Nucleus accumbens (tissue), 56 donors: ENCODE measurements around the gene MRPS31.
"Not testable (repeated sequence)": the region's sequence is repeated elsewhere in the genome, so short reads cannot be mapped to it uniquely, and the experiment has no call there.

Source experiments
- DNase-seq, 56 donors: peaks; one replicate each; lab custom pipeline; 2025; lab: John Stamatoyannopoulos, UW

Gene MRPS31

GRCh38 chr13:40764587-40765403 lies 6.2 kb downstream of the MRPS31 start:
- peak in 1 of 56 donors; percentile 5 for DNase-seq

GRCh38 chr13:40762849-40763248 lies 8.1 kb downstream of the MRPS31 start:
- DNase-seq, result no peak

- DNase-seq, result no peak
Observed at GRCh38 chr13:40758811-40759210, 12.2 kb downstream of the MRPS31 start.

- DNase-seq, result no peak
Observed at GRCh38 chr13:40756042-40756441, 14.9 kb downstream of the MRPS31 start.

GRCh38 chr13:40755082-40755700 lies 15.8 kb downstream of the MRPS31 start:
- DNase-seq, result no peak

- DNase-seq, result no peak
Observed at GRCh38 chr13:40749327-40749726, 21.7 kb downstream of the MRPS31 start.

- not testable (repeated sequence) for DNase-seq
Observed at GRCh38 chr13:40735232-40735548, 35.8 kb downstream of the MRPS31 start.

- DNase-seq, result not testable (repeated sequence)
Observed at GRCh38 chr13:40734536-40735231, 36.3 kb downstream of the MRPS31 start.

- DNase-seq, result no peak
Observed at GRCh38 chr13:40732658-40733057, 38.3 kb downstream of the MRPS31 start.

- no peak for DNase-seq
Observed at GRCh38 chr13:40728595-40728994, 42.4 kb downstream of the MRPS31 start.

- not testable (repeated sequence) for DNase-seq
Observed at GRCh38 chr13:40714433-40714832, 56.6 kb downstream of the MRPS31 start.

- no peak for DNase-seq
Observed at GRCh38 chr13:40706439-40706838, 64.6 kb downstream of the MRPS31 start.

GRCh38 chr13:40697711-40698110 lies 73.3 kb downstream of the MRPS31 start:
- no peak for DNase-seq

GRCh38 chr13:40694426-40694825 lies 76.6 kb downstream of the MRPS31 start:
- DNase-seq, result no peak

- DNase-seq, result no peak
Observed at GRCh38 chr13:40692946-40693345, 78.0 kb downstream of the MRPS31 start.

- no peak for DNase-seq
Observed at GRCh38 chr13:40688781-40689180, 82.2 kb downstream of the MRPS31 start.

GRCh38 chr13:40682449-40683240 lies 88.3 kb downstream of the MRPS31 start:
- DNase-seq, result no peak

- DNase-seq, result no peak
Observed at GRCh38 chr13:40681341-40682146, 89.4 kb downstream of the MRPS31 start.

GRCh38 chr13:40680659-40681323 lies 90.2 kb downstream of the MRPS31 start:
- DNase-seq, result no peak
